ENCODE data around the gene XIRP2.
"Not testable (repeated sequence)": the region's sequence is repeated elsewhere in the genome, so short reads cannot be mapped to it uniquely, and the experiment has no call there.

XIRP2 gene

GRCh38 chr2:167212014-167212648 lies 323.9 kb downstream of the XIRP2 start:
- DNase-seq, result peak; percentile 72

GRCh38 chr2:167215595-167215994 lies 327.3 kb downstream of the XIRP2 start:
- no peak for DNase-seq

GRCh38 chr2:167237478-167237877 lies 349.2 kb downstream of the XIRP2 start:
- DNase-seq, result no peak

GRCh38 chr2:167240671-167241070 lies 352.4 kb downstream of the XIRP2 start:
- DNase-seq, result no peak

GRCh38 chr2:167249197-167249596 lies 360.9 kb downstream of the XIRP2 start:
- no peak for DNase-seq

- DNase-seq, result no peak
These were observed 364.7 kb downstream of the XIRP2 start for GRCh38 chr2:167253025-167253424.

- DNase-seq, result no peak
These were observed 366.4 kb downstream of the XIRP2 start for GRCh38 chr2:167254721-167255120.

- no peak for DNase-seq
These were observed 370.4 kb downstream of the XIRP2 start for GRCh38 chr2:167258712-167259111.

- DNase-seq, result peak; percentile 21
These were observed 376.1 kb downstream of the XIRP2 start for GRCh38 chr2:167264380-167264779.

GRCh38 chr2:167265004-167265403 lies 376.7 kb downstream of the XIRP2 start:
- DNase-seq, result no peak

- DNase-seq, result no peak
These were observed 377.4 kb downstream of the XIRP2 start for GRCh38 chr2:167265722-167266121.

- DNase-seq, result not testable (repeated sequence)
These were observed 380.0 kb downstream of the XIRP2 start for GRCh38 chr2:167268245-167268644.

GRCh38 chr2:167271932-167272331 lies 383.7 kb downstream of the XIRP2 start:
- no peak for DNase-seq

GRCh38 chr2:167275046-167275445 lies 386.8 kb downstream of the XIRP2 start:
- DNase-seq, result no peak

GRCh38 chr2:167279810-167280209 lies 391.5 kb downstream of the XIRP2 start:
- no peak for DNase-seq

- DNase-seq, result no peak
These were observed 398.9 kb downstream of the XIRP2 start for GRCh38 chr2:167287212-167287611.

GRCh38 chr2:167289651-167290410 lies 401.6 kb downstream of the XIRP2 start:
- no peak for DNase-seq

- peak; percentile 97 for DNase-seq
These were observed 404.3 kb downstream of the XIRP2 start, which contains the start of gene B3GALT1 for GRCh38 chr2:167292430-167293171. Gene B3GALT1, plus strand, starts transcription at chr2:167293001.

GRCh38 chr2:167293172-167293781 lies 405.0 kb downstream of the XIRP2 start:
- DNase-seq, result peak; percentile 88

- peak; percentile 75 for DNase-seq
These were observed 405.9 kb downstream of the XIRP2 start for GRCh38 chr2:167293943-167294775.

- no peak for DNase-seq
These were observed 406.5 kb downstream of the XIRP2 start for GRCh38 chr2:167294776-167295140.

- DNase-seq, result no peak
These were observed 409.0 kb downstream of the XIRP2 start for GRCh38 chr2:167297292-167297691.

All from eye (tissue), 1 donor.